Activated B cell treated with CpG ODN at 0.5 μM for 24 hours (primary cell): ENCODE results near the gene ARIH1. TPM values are rescaled to one million over a fixed set of nuclear protein-coding genes. Genes with fewer than 3 reads are reported as not detected.

ENCODE experiments used
- ATAC-seq: fragments of 200-7000 bp; cut with Tn5 transposase; one replicate; pipeline ENCODE4 v1.10.0; 2021; ENCODE audit warnings: low read depth, mild to moderate bottlenecking, moderate library complexity
- CTCF ChIA-PET: fragments of 350-600 bp; sonication (Branson Sonifier 250); formaldehyde crosslinking; loops from one replicate; lab custom pipeline; 2021; ENCODE audit warnings: antibody characterized with exemption; lab: Charles Lee
- POLR2A ChIA-PET: fragments of 350-600 bp; sonication (Branson Sonifier 250); formaldehyde crosslinking; loops from one replicate; lab custom pipeline; 2021; ENCODE audit warnings: antibody characterized with exemption; lab: Charles Lee
- DNase-seq: peaks from one replicate; pipeline ENCODE4 v3.0.0; 2022
- H3K27ac Mint-ChIP-seq: one replicate; pipeline ENCODE4 v1.8.0; 2020; ENCODE audit warnings: mixed read lengths
- H3K27me3 Mint-ChIP-seq: one replicate; pipeline ENCODE4 v1.8.0; 2021; ENCODE audit warnings: mixed read lengths
- H3K36me3 Mint-ChIP-seq: one replicate; pipeline ENCODE4 v1.8.0; 2021; ENCODE audit warnings: low read depth, mixed read lengths
- H3K4me1 Mint-ChIP-seq: one replicate; pipeline ENCODE4 v1.8.0; 2021; ENCODE audit warnings: mixed read lengths
- H3K4me3 Mint-ChIP-seq: one replicate; pipeline ENCODE4 v1.8.0; 2020; ENCODE audit warnings: mild to moderate bottlenecking, mixed read lengths
- H3K9me3 Mint-ChIP-seq: one replicate; pipeline ENCODE4 v1.8.0; 2020; ENCODE audit warnings: mixed read lengths
- intact Hi-C: fragments of 100-400 bp; cut with micrococcal nuclease; formaldehyde crosslinking; loops from one replicate; pipeline ENCODE4 v1.15.1; 2024
- total RNA-seq: library from RNA; stranded (reverse); gene quantifications from 2 replicates; pipeline ENCODE4 v1.2.3, GENCODE V29; 2022
- TF ChIP-seq, protein P1 (sequence below): fragments of 200-600 bp; IDR thresholded peaks from one replicate; pipeline ENCODE4 v1.8.0; 2022; ENCODE audit warnings: antibody characterized with exemption, mild to moderate bottlenecking

Gene ARIH1
- total RNA-seq, 1 donor from 2014 or later, result 159 TPM

DNA sequence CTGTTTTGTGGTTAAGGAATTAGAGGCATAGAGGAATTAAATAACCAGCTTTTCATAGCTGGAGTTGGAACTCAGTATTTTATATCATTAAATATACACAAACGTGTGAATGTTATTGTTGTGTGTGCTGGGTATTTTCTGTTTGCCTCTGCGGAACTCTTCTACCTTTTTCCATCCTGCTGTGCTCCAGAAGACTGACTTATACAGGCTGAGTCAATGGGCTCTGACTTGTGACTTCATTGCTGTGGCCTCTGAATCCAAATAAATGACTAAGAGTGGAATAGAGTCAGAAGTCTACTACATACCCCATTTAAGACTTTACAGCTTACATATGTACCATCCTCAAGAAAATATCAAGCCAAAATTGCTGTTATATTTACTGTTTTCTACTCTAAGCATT, 17.6 kb downstream of the ARIH1 start:
- Mint-ChIP-seq H3K27ac (no peak overlapping the region), H3K9me3 (no peaks in the 10 kb centered on the region), H3K4me1 (peaks cover 56% of the 10 kb centered on the region), H3K4me3 (no peak overlapping the region), H3K27me3 (no peaks in the 10 kb centered on the region), H3K36me3 (peaks cover 20% of the 10 kb centered on the region)
- POLR2A ChIA-PET, result interaction anchor here (0.7 kb wide), 1 partner anchor 14 kb away, joined by 18 read pairs; no protein-coding TSS in a partner anchor
- intact Hi-C loops, result no loop called here
- ATAC-seq (no peak), DNase-seq (no peak)
- TF ChIP-seq, protein P1, sequence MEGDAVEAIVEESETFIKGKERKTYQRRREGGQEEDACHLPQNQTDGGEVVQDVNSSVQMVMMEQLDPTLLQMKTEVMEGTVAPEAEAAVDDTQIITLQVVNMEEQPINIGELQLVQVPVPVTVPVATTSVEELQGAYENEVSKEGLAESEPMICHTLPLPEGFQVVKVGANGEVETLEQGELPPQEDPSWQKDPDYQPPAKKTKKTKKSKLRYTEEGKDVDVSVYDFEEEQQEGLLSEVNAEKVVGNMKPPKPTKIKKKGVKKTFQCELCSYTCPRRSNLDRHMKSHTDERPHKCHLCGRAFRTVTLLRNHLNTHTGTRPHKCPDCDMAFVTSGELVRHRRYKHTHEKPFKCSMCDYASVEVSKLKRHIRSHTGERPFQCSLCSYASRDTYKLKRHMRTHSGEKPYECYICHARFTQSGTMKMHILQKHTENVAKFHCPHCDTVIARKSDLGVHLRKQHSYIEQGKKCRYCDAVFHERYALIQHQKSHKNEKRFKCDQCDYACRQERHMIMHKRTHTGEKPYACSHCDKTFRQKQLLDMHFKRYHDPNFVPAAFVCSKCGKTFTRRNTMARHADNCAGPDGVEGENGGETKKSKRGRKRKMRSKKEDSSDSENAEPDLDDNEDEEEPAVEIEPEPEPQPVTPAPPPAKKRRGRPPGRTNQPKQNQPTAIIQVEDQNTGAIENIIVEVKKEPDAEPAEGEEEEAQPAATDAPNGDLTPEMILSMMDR, result no peak
- CTCF ChIA-PET, result no interaction called here

DNA sequence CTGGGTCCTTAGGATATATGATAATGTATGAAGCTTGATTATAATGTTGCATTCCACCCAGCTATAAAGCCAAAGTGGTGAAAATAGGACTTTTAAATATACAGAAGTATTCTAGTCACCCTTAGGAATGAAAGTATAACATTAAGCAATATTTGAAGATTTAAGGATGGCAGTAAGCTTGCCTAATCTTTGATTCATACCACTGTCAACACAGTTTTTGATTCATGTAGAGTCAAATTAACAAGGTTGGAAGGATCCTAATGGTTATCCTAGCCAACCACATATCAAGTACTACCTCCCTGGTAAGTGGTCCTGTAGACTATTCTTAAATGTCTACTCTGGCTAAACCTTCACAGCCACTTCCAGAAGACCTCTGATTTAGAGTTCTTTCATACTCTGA, 18.6 kb downstream of the ARIH1 start:
- H3K4me1 Mint-ChIP-seq, result peaks cover 59% of the 10 kb centered on the region
- TF ChIP-seq, protein P1, result no peak
- H3K4me3 Mint-ChIP-seq, result no peak overlapping the region

DNA sequence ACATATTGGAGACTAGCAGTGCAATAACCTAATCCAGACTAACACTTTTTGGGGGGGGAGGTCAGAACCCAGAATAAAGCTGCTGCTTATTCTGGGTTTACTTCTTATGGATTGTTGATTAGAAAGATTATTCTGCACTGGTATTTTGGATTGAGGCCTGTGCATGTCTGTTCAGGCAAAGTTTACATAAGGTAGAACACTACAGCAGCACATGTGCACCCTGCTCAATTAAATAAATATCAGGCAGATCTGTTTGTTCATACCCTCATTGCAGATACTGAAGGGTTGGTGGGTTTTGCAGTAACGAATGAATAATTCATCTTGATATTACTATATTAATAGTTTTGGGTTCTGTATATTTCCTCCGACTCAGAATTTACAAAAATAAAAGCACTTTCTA, 19.1 kb downstream of the ARIH1 start:
- no peak overlapping the region for H3K27ac Mint-ChIP-seq
- CTCF ChIA-PET, result no interaction called here
- DNase-seq (no peak), ATAC-seq (no peak)
- H3K27me3 Mint-ChIP-seq, result no peaks in the 10 kb centered on the region
- no peaks in the 10 kb centered on the region for H3K9me3 Mint-ChIP-seq
- intact Hi-C loops, result no loop called here
- peaks cover 57% of the 10 kb centered on the region for H3K4me1 Mint-ChIP-seq
- H3K36me3 Mint-ChIP-seq, result peaks cover 26% of the 10 kb centered on the region
- no peak overlapping the region for H3K4me3 Mint-ChIP-seq
- POLR2A ChIA-PET, result interaction anchor here (1.1 kb wide), 1 partner anchor 15 kb away, joined by 4 read pairs; no protein-coding TSS in a partner anchor
- TF ChIP-seq, protein P1, result no peak

More for the DNA sequence above, 18.6 kb downstream of the ARIH1 start:
- POLR2A ChIA-PET, result interaction anchor here (1.1 kb wide), 1 partner anchor 15 kb away, joined by 4 read pairs; no protein-coding TSS in a partner anchor
- Mint-ChIP-seq H3K36me3 (peaks cover 24% of the 10 kb centered on the region), H3K27ac (no peak overlapping the region), H3K9me3 (no peaks in the 10 kb centered on the region), H3K27me3 (no peaks in the 10 kb centered on the region)
- intact Hi-C loops, result no loop called here
- CTCF ChIA-PET, result no interaction called here
- DNase-seq (no peak), ATAC-seq (no peak)

DNA sequence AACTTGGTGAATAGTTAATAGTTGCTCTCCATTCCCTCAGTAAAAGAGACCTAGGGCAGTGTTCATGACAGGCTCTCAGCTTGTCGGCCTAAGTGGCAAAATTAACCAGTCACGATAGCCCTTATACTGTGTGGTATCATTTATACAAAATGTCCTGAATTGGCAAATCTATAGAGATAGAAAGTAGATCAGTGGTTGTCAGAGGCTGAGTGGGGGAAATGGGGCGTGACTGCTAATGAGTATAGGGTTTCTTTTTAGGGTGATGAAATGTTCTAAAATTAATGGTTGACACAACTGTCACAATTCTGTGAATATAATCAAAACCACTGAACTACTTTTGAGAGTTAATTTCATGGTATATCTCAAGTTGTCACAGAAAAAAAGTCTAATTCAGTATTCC, 20.9 kb downstream of the ARIH1 start:
- intact Hi-C loops, result no loop called here
- no peaks in the 10 kb centered on the region for H3K27me3 Mint-ChIP-seq
- peaks cover 22% of the 10 kb centered on the region for H3K36me3 Mint-ChIP-seq
- peaks cover 53% of the 10 kb centered on the region for H3K4me1 Mint-ChIP-seq
- no peak overlapping the region for H3K27ac Mint-ChIP-seq
- H3K9me3 Mint-ChIP-seq, result no peaks in the 10 kb centered on the region
- ChIA-PET POLR2A (no interaction called here), CTCF (no interaction called here)
- ATAC-seq (no peak), DNase-seq (no peak)
- TF ChIP-seq, protein P1, result no peak
- no peak overlapping the region for H3K4me3 Mint-ChIP-seq

DNA sequence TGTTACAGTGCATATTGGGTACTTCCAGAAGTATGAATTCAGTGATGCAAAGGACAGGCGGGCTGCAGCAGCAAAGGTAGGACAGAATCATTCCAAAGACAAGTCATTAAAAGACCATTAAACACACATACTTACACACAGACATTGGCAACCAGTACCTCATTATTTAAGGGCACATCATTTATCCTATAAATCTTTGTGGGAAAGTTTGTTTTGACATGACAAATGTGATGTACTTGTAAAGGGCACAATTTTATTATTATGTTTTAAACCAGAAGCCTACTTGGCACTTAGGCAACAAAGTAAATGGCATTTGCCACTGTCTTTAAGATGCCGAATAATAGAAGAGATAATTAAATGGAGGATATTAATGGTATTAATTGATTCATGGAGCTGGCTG, 22.7 kb downstream of the ARIH1 start:
- no peak for ATAC-seq
- H3K4me1 Mint-ChIP-seq, result peaks cover 47% of the 10 kb centered on the region
- H3K36me3 Mint-ChIP-seq, result peaks cover 26% of the 10 kb centered on the region
- H3K27me3 Mint-ChIP-seq, result no peaks in the 10 kb centered on the region
- ChIA-PET CTCF (no interaction called here), POLR2A (no interaction called here)
- no peak overlapping the region for H3K27ac Mint-ChIP-seq
- no peak for DNase-seq
- H3K9me3 Mint-ChIP-seq, result no peaks in the 10 kb centered on the region
- intact Hi-C loops, result no loop called here
- no peak overlapping the region for H3K4me3 Mint-ChIP-seq
- TF ChIP-seq, protein P1, result no peak
